ENCODE results near the gene ASB6. TPM values are rescaled to one million over a fixed set of nuclear protein-coding genes. Genes with fewer than 3 reads are reported as not detected.
A peak's percentile ranks its signal among the peaks of the same experiment; 100 is the strongest.
"Not testable (repeated sequence)": the region's sequence is repeated elsewhere in the genome, so short reads cannot be mapped to it uniquely, and the experiment has no call there.

The ASB6 gene
- polyA plus RNA-seq, 2 of the 4 experiments (the other 2 are of a cell fraction), result 9.2 to 17.3 TPM

GRCh38 chr9:129639034-129639630 is 2.8 kb downstream of the ASB6 start:
- Histone ChIP-seq H3K4me2 (no peak overlapping the region), H3K4me1 (peaks cover 18% of the 10 kb centered on the region), H3K4me3 (no peak overlapping the region), H3K9me3 (no peaks in the 10 kb centered on the region), H3K27ac (no peak overlapping the region)
- TF ChIP-seq POLR2AphosphoS2 (conservative IDR thresholded peaks at IDR 0.05; ENCODE audit: low read length), result peak; percentile 18; the same call in 1 of the 2 replicates
- no peak for TF ChIP-seq SMC3 (IDR thresholded peaks at IDR 0.05)
- no peak for FAIRE-seq
- POLR2A ChIA-PET, result interaction anchor here (1.0 to 1.7 kb wide), 3 partner anchors 13 to 499 kb away, joined by 3 to 5 read pairs (median 3); partner anchors contain the start of gene NTMT1
- WGBS (ENCODE audit: missing lambda C conversion rate), result 95% methylated on average over 15 of the region's 17 CpGs
- CTCF ChIA-PET, result interaction anchor here (1.0 to 26.2 kb wide), 10 partner anchors 11 to 505 kb away, joined by 3 to 947 read pairs (median 10); partner anchors contain the start of genes C9orf50 and NTMT1
- no peak for DNase-seq (ENCODE audit: low read depth in 1 of 2, low spot score in 1 of 2)
- no peak for ATAC-seq

GRCh38 chr9:129637673-129638439 is 4.1 kb downstream of the ASB6 start:
- FAIRE-seq (no peak), DNase-seq (ENCODE audit: low read depth in 1 of 2, low spot score in 1 of 2) (no peak), ATAC-seq (no peak)
- H3K27ac ChIP-seq, result no peak overlapping the region
- peaks cover 17% of the 10 kb centered on the region for H3K4me1 ChIP-seq
- WGBS (ENCODE audit: missing lambda C conversion rate), result 90% methylated on average over 26 of the region's 29 CpGs
- CTCF ChIA-PET, result interaction anchor here (3.1 to 26.2 kb wide), 5 partner anchors 10 to 504 kb away, joined by 16 to 947 read pairs (median 136); partner anchors contain the start of gene NTMT1
- POLR2A ChIA-PET, result interaction anchor here (0.8 to 1.8 kb wide), 3 partner anchors 11 to 506 kb away, joined by 3 to 4 read pairs (median 3); no protein-coding TSS in a partner anchor
- no peak overlapping the region for H3K4me2 ChIP-seq
- H3K9me3 ChIP-seq, result no peaks in the 10 kb centered on the region
- H3K4me3 ChIP-seq, result no peak overlapping the region
- no peak for TF ChIP-seq REST (IDR thresholded peaks at IDR 0.05)
- TF ChIP-seq FOSL2 (IDR thresholded peaks at IDR 0.05), result no peak
- no peak for TF ChIP-seq FOSL2 (CRISPR knock-in tag; IDR thresholded peaks at IDR 0.05)
- TF ChIP-seq EHF (CRISPR knock-in tag; IDR thresholded peaks at IDR 0.05), result no peak
- no peak for TF ChIP-seq PBX3 (IDR thresholded peaks at IDR 0.05)
- no peak for TF ChIP-seq CHD2 (IDR thresholded peaks at IDR 0.05; ENCODE audit: low read length, partially characterized antibody)

GRCh38 chr9:129637102-129637501 is 4.8 kb downstream of the ASB6 start:
- ChIA-PET CTCF (interaction anchor here (3.1 to 26.2 kb wide), 5 partner anchors 9 to 503 kb away, joined by 16 to 947 read pairs (median 136); partner anchors contain the start of gene NTMT1), POLR2A (interaction anchor here (0.8 to 1.8 kb wide), 3 partner anchors 61 to 505 kb away, joined by 3 to 4 read pairs (median 4); no protein-coding TSS in a partner anchor)
- ATAC-seq, result no peak
- H3K4me3 ChIP-seq, result no peak overlapping the region
- H3K4me1 ChIP-seq, result peaks cover 12% of the 10 kb centered on the region
- TF ChIP-seq PBX3 (IDR thresholded peaks at IDR 0.05) (0 out of 2 replicates have a peak, but pooled peaks have one; percentile 17), RNF2 (IDR thresholded peaks at IDR 0.05; ENCODE audit: borderline replicate concordance, low read depth) (no peak)
- DNase-seq (ENCODE audit: low read depth in 1 of 2, low spot score in 1 of 2), result no peak
- H3K27ac ChIP-seq, result no peak overlapping the region
- no peak for FAIRE-seq
- 86% methylated on average over 8 of the region's 9 CpGs for WGBS (ENCODE audit: missing lambda C conversion rate)
- H3K4me2 ChIP-seq, result no peak overlapping the region
- H3K9me3 ChIP-seq, result no peaks in the 10 kb centered on the region

- H3K4me3 ChIP-seq; DNase-seq (ENCODE audit: low read depth in 1 of 2, low spot score in 1 of 2); ATAC-seq; H3K4me2 ChIP-seq; H3K27ac ChIP-seq; FAIRE-seq; H3K9me3 ChIP-seq: not testable (repeated sequence)
- POLR2A ChIA-PET, result interaction anchor here (0.7 to 1.8 kb wide), 2 partner anchors 10 to 497 kb away, joined by 3 to 4 read pairs; no protein-coding TSS in a partner anchor
- peaks cover 12% of the 10 kb centered on the region for H3K4me1 ChIP-seq
- WGBS (ENCODE audit: missing lambda C conversion rate), result 91% methylated on average over 10 of the region's 10 CpGs
- CTCF ChIA-PET, result interaction anchor here (2.6 to 26.2 kb wide), 5 partner anchors 8 to 503 kb away, joined by 8 to 947 read pairs (median 136); partner anchors contain the start of gene NTMT1
Measured at GRCh38 chr9:129636343-129636742, 5.6 kb downstream of the ASB6 start.
